Panc1 (cell line): ENCODE measurements around the gene USH2A. TPM values are rescaled to one million over a fixed set of nuclear protein-coding genes. Genes with fewer than 3 reads are reported as not detected.
"Not testable (repeated sequence)": the region's sequence is repeated elsewhere in the genome, so short reads cannot be mapped to it uniquely, and the experiment has no call there.

Source experiments
- ATAC-seq: fragments of 200-7000 bp; cut with Tn5 transposase; 2 replicates; pipeline ENCODE4 v1.9.1; 2020; ENCODE audit warnings: mild to moderate bottlenecking, moderate library complexity
- BruUV-seq: library from RNA; stranded (reverse); fragments of 400-500 nt; replicated peaks from 2 replicates; lab custom pipeline; 2021; lab: Mats Ljungman, UMichigan
- CTCF ChIA-PET: fragments of 300-600 bp; sonication (Branson Sonifier 250); formaldehyde crosslinking; loops from one replicate; lab custom pipeline; 2022; ENCODE audit warnings: antibody characterized with exemption; lab: Charles Lee
- POLR2A ChIA-PET: fragments of 300-600 bp; sonication (Branson Sonifier 250); formaldehyde crosslinking; loops from one replicate; lab custom pipeline; 2022; ENCODE audit warnings: antibody characterized with exemption; lab: Charles Lee
- DNase-seq: peaks from one replicate; pipeline ENCODE4 v3.0.0-alpha.2; 2010; ENCODE audit warnings: low read depth, low spot score
- H3K27ac ChIP-seq: 2 replicates; pipeline ENCODE4 v1.5.1; 2011; ENCODE audit warnings: mild to moderate bottlenecking, low read length, inconsistent platforms
- H3K27me3 ChIP-seq: fragments of 200-500 bp; sonication (Bioruptor generic); 2 replicates; pipeline ENCODE4 v1.6.0; 2014; ENCODE audit warnings: low read length, inconsistent platforms; ENCODE audit not compliant: control insufficient read depth, insufficient read depth
- H3K36me3 ChIP-seq: fragments of 200-500 bp; sonication (Bioruptor generic); 2 replicates; pipeline ENCODE4 v1.5.1; 2014; ENCODE audit warnings: inconsistent platforms, mild to moderate bottlenecking, low read length, moderate library complexity; ENCODE audit not compliant: control insufficient read depth, insufficient read depth
- H3K4me1 ChIP-seq: 2 replicates; pipeline ENCODE4 v1.5.1; 2011; ENCODE audit warnings: inconsistent platforms, mild to moderate bottlenecking, low read length, moderate library complexity; ENCODE audit not compliant: control insufficient read depth, insufficient read depth
- H3K4me3 ChIP-seq, 2 experiments: 2 replicates each; pipeline ENCODE4 v1.5.1; 2011 to 2012; ENCODE audit warnings: low read depth in 2 of 2, low read length in 2 of 2, mild to moderate bottlenecking in 2 of 2, inconsistent platforms in 1 of 2, moderate library complexity in 1 of 2
- H3K9me3 ChIP-seq: fragments of 200-500 bp; sonication (Bioruptor generic); 2 replicates; pipeline ENCODE4 v1.5.1; 2014; ENCODE audit warnings: low read depth, mild to moderate bottlenecking, inconsistent platforms, low read length, moderate library complexity; ENCODE audit not compliant: control insufficient read depth, insufficient read depth
- CTCF ChIP-seq: fragments of 450-650 bp; IDR thresholded peaks from 2 replicates; pipeline ENCODE4 v1.5.1; 2017; ENCODE audit warnings: mild to moderate bottlenecking
- POLR2AphosphoS5 ChIP-seq: IDR thresholded peaks from 2 replicates; pipeline ENCODE4 v1.6.1; 2012; ENCODE audit warnings: mild to moderate bottlenecking, low read depth, low read length, moderate library complexity
- REST ChIP-seq, 2 experiments: IDR thresholded peaks; 2 replicates each; pipeline ENCODE4 v1.6.1; 2011 to 2012; ENCODE audit warnings: low read depth in 2 of 2, control low read depth in 1 of 2, low read length in 1 of 2, mild to moderate bottlenecking in 1 of 2, moderate library complexity in 1 of 2; ENCODE audit not compliant: insufficient read depth in 1 of 2
- SIN3A ChIP-seq: IDR thresholded peaks from 2 replicates; pipeline ENCODE4 v1.6.1; 2012; ENCODE audit warnings: low read depth, mild to moderate bottlenecking, low read length, moderate library complexity, borderline replicate concordance; ENCODE audit not compliant: insufficient read depth
- TCF7L2 ChIP-seq: IDR thresholded peaks from 2 replicates; pipeline ENCODE4 v1.6.1; 2011; ENCODE audit warnings: mild to moderate bottlenecking, low read depth, low read length, inconsistent platforms
- in situ Hi-C: cut with HindIII; loops from 2 replicates; pipeline ENCODE4 v1.10.0; 2016; ENCODE audit warnings: low sequenced_read_pairs, low pct_unique_long_range_greater_than_20kb
- intact Hi-C: fragments of 100-400 bp; cut with micrococcal nuclease; formaldehyde crosslinking; loops from one replicate; pipeline ENCODE4 v1.10.0; 2022; ENCODE audit not compliant: unreplicated experiment
- total RNA-seq: library from RNA; stranded (reverse); gene quantifications from one replicate; pipeline ENCODE4 v1.2.1, GENCODE V29; 2021; ENCODE audit not compliant: unreplicated experiment

USH2A gene
- total RNA-seq, 1 experiment from 2014 or later: not detected

- ATAC-seq (no peak), DNase-seq (no peak)
- H3K4me1 ChIP-seq: no peaks in the 10 kb centered on the region
- intact Hi-C loops (no loop called here), in situ Hi-C loops (no loop called here)
- no TSS peak for BruUV-seq
- no peak overlapping the region for H3K27ac ChIP-seq
- TF ChIP-seq TCF7L2 (no peak), SIN3A (no peak), CTCF (no peak), REST (IDR thresholded peaks at IDR 0.05; ENCODE audit: insufficient read depth in 1 of 2, low read depth in 2 of 2, low read length in 1 of 2) (no peak), POLR2AphosphoS5 (no peak)
- CTCF ChIA-PET: no interaction called here
- no peaks in the 10 kb centered on the region for H3K9me3 ChIP-seq
- no peaks in the 10 kb centered on the region for H3K36me3 ChIP-seq
- no peaks in the 10 kb centered on the region for H3K27me3 ChIP-seq
- H3K4me3 ChIP-seq: no peak overlapping the region
- POLR2A ChIA-PET: no interaction called here
Observed at GRCh38 chr1:216015116-216015515, 408.1 kb downstream of the USH2A start.

- intact Hi-C loops (no loop called here), in situ Hi-C loops (no loop called here)
- ATAC-seq: no peak
- H3K36me3 ChIP-seq: no peaks in the 10 kb centered on the region
- H3K27me3 ChIP-seq: no peaks in the 10 kb centered on the region
- DNase-seq: no peak
- H3K4me1 ChIP-seq: no peaks in the 10 kb centered on the region
- POLR2A ChIA-PET: no interaction called here
- CTCF ChIA-PET: no interaction called here
- TF ChIP-seq POLR2AphosphoS5 (no peak), TCF7L2 (no peak), SIN3A (no peak), REST (IDR thresholded peaks at IDR 0.05; ENCODE audit: insufficient read depth in 1 of 2, low read depth in 2 of 2, low read length in 1 of 2) (no peak), CTCF (no peak)
- H3K4me3 ChIP-seq: no peak overlapping the region
- H3K27ac ChIP-seq: no peak overlapping the region
- no TSS peak for BruUV-seq
- no peaks in the 10 kb centered on the region for H3K9me3 ChIP-seq
Observed at GRCh38 chr1:216014086-216014485, 409.2 kb downstream of the USH2A start.

GRCh38 chr1:216009456-216009855 lies 413.8 kb downstream of the USH2A start:
- intact Hi-C loops, H3K36me3 ChIP-seq, BruUV-seq, H3K4me1 ChIP-seq, POLR2A ChIA-PET, H3K27me3 ChIP-seq, H3K9me3 ChIP-seq, CTCF ChIA-PET, in situ Hi-C loops, H3K27ac ChIP-seq, DNase-seq, H3K4me3 ChIP-seq, ATAC-seq: not testable (repeated sequence)
